Suprapubic skin (tissue), 4 donors: Measurements from ENCODE around the gene HEBP2. TPM values are rescaled to one million over a fixed set of nuclear protein-coding genes. Genes with fewer than 3 reads are reported as not detected.

Experiments
- DNase-seq, 2 donors: peaks; one replicate each; pipeline ENCODE4 v3.0.0-alpha.2; 2019; ENCODE audit warnings: low spot score in 2 of 2
- H3K27ac ChIP-seq: fragments of 200-600 bp; sonication (generic); one replicate; pipeline ENCODE4 v1.5.1; 2019
- H3K27me3 ChIP-seq: fragments of 200-600 bp; sonication (generic); one replicate; pipeline ENCODE4 v1.5.1; 2019
- H3K36me3 ChIP-seq: fragments of 200-600 bp; sonication (generic); one replicate; pipeline ENCODE4 v1.5.1; 2019
- H3K4me1 ChIP-seq: fragments of 200-600 bp; sonication (generic); one replicate; pipeline ENCODE4 v1.5.1; 2019
- H3K4me3 ChIP-seq: fragments of 200-600 bp; sonication (generic); one replicate; pipeline ENCODE4 v1.5.1; 2019; ENCODE audit warnings: mild to moderate bottlenecking
- H3K9me3 ChIP-seq: fragments of 200-600 bp; sonication (generic); one replicate; pipeline ENCODE4 v1.5.1; 2019
- EP300 ChIP-seq: sonication (generic); formaldehyde crosslinking; IDR thresholded peaks from one replicate; pipeline ENCODE4 v1.6.1; 2017; ENCODE audit warnings: antibody characterized with exemption
- POLR2A ChIP-seq, 2 donors: fragments of 450-650 bp; IDR thresholded peaks; one replicate each; pipeline ENCODE4 v1.6.1; 2017; ENCODE audit warnings: antibody characterized with exemption in 2 of 2, mild to moderate bottlenecking in 2 of 2, moderate library complexity in 2 of 2
- POLR2AphosphoS5 ChIP-seq, 3 donors: sonication (generic); formaldehyde crosslinking; IDR thresholded peaks; one replicate each; pipeline ENCODE4 v1.6.1; 2017; ENCODE audit warnings: antibody characterized with exemption in 3 of 3
- WGBS: methylation state at CpG from one replicate; pipeline ENCODE4 v1.1.5; 2018; 5-methylcytosine and 5-hydroxymethylcytosine counted together
- total RNA-seq, 4 donors: library from RNA; depleted of rRNA; stranded (reverse); fragments of >200 nt; gene quantifications; one replicate each; pipeline ENCODE4 v1.1.0, GENCODE V29; 2016
- TF ChIP-seq, protein P1 (sequence below), 2 donors: fragments of 200-600 bp in 1 of 2; fragments of 450-650 bp in 1 of 2; sonication (generic) in 1 of 2; IDR thresholded peaks; one replicate each; pipeline ENCODE4 v1.5.1; 2016 to 2019; ENCODE audit warnings: antibody characterized with exemption in 2 of 2, mild to moderate bottlenecking in 1 of 2, moderate library complexity in 1 of 2

The HEBP2 gene
- total RNA-seq, 4 donors from 2014 or later, result 37.7 to 82.9 (median 56.3) TPM

DNA sequence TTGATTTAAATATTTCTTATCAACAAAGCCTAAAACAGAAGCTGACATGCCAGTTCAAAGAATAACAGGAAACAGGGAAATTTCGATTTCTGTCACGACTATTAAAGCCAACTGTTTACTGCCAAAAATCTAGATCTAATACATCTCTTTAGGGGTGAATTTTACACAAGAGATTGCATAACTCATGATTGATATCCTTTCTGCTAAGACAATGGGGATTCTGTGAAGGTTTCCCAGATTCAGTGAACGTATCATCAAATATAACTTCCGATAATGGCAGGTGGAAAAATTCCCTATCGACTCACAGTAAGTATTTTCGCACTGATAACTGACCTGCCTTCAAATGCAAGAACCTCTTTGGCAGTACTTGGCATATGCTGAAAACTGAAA lies 52.4 kb downstream of the HEBP2 start:
- Histone ChIP-seq H3K27ac (peak overlapping the region; percentile 68), H3K4me3 (peak overlapping the region; percentile 11), H3K36me3 (no peaks in the 10 kb centered on the region), H3K9me3 (no peaks in the 10 kb centered on the region), H3K27me3 (no peaks in the 10 kb centered on the region), H3K4me1 (peaks cover 21% of the 10 kb centered on the region)
- no peak for DNase-seq
- WGBS, result 50% methylated on average over 6 of the region's 6 CpGs
- no peak for TF ChIP-seq EP300
- TF ChIP-seq POLR2AphosphoS5 (IDR thresholded peaks at IDR 0.05), result no peak
- TF ChIP-seq POLR2A (IDR thresholded peaks at IDR 0.05), result no peak
- TF ChIP-seq, protein P1, sequence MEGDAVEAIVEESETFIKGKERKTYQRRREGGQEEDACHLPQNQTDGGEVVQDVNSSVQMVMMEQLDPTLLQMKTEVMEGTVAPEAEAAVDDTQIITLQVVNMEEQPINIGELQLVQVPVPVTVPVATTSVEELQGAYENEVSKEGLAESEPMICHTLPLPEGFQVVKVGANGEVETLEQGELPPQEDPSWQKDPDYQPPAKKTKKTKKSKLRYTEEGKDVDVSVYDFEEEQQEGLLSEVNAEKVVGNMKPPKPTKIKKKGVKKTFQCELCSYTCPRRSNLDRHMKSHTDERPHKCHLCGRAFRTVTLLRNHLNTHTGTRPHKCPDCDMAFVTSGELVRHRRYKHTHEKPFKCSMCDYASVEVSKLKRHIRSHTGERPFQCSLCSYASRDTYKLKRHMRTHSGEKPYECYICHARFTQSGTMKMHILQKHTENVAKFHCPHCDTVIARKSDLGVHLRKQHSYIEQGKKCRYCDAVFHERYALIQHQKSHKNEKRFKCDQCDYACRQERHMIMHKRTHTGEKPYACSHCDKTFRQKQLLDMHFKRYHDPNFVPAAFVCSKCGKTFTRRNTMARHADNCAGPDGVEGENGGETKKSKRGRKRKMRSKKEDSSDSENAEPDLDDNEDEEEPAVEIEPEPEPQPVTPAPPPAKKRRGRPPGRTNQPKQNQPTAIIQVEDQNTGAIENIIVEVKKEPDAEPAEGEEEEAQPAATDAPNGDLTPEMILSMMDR (IDR thresholded peaks at IDR 0.05), result no peak

DNA sequence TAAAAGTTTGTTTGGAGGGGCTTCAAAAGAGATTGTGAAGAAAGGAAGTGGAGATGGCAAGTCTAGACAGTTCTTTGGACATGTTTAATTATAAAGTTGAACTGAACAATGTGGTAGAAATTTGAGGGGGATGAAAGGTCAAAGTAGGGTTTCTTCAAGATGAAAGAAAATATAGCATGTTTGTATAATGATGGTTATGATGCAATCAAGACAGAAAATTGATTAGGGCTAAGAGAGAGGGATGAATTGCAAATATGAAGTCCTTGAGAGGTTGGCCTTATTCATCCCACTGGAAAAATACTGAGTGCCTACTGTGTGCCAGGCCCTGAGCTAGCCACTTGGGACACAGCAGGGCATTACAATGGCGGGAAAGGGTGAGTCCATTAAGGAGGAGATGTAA lies 57.6 kb downstream of the HEBP2 start:
- no peaks in the 10 kb centered on the region for H3K27me3 ChIP-seq
- H3K4me3 ChIP-seq, result no peak overlapping the region
- TF ChIP-seq POLR2AphosphoS5 (IDR thresholded peaks at IDR 0.05), result no peak
- TF ChIP-seq, protein P1 (IDR thresholded peaks at IDR 0.05), result no peak
- no peak for DNase-seq
- H3K4me1 ChIP-seq, result peaks cover 3% of the 10 kb centered on the region
- no peaks in the 10 kb centered on the region for H3K9me3 ChIP-seq
- no peak overlapping the region for H3K27ac ChIP-seq
- peaks cover 9% of the 10 kb centered on the region for H3K36me3 ChIP-seq
- WGBS, result 95% methylated on average over 1 of the region's 1 CpG

DNA sequence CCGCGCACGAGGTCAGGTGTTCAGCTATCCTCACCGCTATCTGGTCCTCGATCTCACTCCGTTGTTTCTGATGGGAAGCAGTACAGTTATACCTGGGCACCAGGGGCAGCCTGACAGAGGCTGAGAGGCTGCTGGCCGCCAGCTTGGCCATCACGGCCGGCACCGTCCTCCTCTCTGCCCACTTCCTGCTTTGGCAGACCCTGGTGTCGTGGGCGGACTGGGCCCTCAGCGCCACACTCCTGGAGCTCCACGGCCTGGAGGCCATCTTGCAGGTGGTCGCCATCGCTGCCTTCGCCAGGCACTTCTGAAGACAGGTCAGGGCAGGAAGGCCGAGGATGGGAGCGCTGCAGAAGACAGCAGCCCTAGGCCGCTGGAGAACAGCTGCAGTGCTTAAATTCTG lies 60.1 kb downstream of the HEBP2 start:
- 95% methylated on average over 19 of the region's 20 CpGs for WGBS
- Histone ChIP-seq H3K4me1 (peaks cover 3% of the 10 kb centered on the region), H3K27ac (no peak overlapping the region), H3K4me3 (no peak overlapping the region), H3K9me3 (no peaks in the 10 kb centered on the region), H3K27me3 (no peaks in the 10 kb centered on the region), H3K36me3 (peaks cover 22% of the 10 kb centered on the region)
- DNase-seq, result no peak
- no peak for TF ChIP-seq POLR2A (IDR thresholded peaks at IDR 0.05)
- no peak for TF ChIP-seq POLR2AphosphoS5 (IDR thresholded peaks at IDR 0.05)
- TF ChIP-seq, protein P1 (IDR thresholded peaks at IDR 0.05), result no peak
- TF ChIP-seq EP300, result no peak

DNA sequence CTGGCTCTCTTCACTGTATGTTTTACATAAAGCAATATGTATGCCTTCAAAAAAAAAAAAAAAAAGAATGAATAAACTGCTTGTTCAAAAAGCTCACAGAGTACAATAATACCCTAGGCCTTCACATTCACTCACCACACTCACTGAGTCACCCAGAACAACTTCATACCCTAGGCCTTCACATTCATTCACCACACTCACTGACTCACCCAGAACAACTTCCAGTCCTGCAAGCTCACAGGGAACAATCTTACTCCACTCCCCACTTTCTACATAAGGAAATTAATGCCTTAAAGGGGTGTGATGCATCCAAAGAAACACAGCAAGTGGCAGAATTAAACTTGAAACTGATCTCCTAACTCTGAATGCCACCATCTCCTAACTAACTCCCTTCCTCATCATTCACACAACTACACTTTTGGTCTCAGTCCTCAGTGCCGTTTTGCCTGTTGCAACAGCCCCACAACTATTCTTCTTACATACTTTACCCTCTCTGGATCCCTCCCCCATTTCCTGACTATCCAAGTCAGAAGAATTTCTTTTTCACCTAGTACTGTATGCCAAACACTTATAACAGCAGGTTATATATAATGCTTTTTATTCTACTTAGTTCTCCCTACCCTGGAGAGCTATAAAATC lies 61.1 kb downstream of the HEBP2 start:
- H3K9me3 ChIP-seq, result no peaks in the 10 kb centered on the region
- no peak for DNase-seq
- H3K4me3 ChIP-seq, result no peak overlapping the region
- H3K4me1 ChIP-seq, result peaks cover 3% of the 10 kb centered on the region
- peaks cover 26% of the 10 kb centered on the region for H3K36me3 ChIP-seq
- no peaks in the 10 kb centered on the region for H3K27me3 ChIP-seq
- no peak overlapping the region for H3K27ac ChIP-seq
- WGBS, result 42% methylated on average over 1 of the region's 1 CpG
- TF ChIP-seq POLR2A (IDR thresholded peaks at IDR 0.05) (no peak), POLR2AphosphoS5 (IDR thresholded peaks at IDR 0.05) (no peak), EP300 (no peak)
- TF ChIP-seq, protein P1 (IDR thresholded peaks at IDR 0.05), result no peak

DNA sequence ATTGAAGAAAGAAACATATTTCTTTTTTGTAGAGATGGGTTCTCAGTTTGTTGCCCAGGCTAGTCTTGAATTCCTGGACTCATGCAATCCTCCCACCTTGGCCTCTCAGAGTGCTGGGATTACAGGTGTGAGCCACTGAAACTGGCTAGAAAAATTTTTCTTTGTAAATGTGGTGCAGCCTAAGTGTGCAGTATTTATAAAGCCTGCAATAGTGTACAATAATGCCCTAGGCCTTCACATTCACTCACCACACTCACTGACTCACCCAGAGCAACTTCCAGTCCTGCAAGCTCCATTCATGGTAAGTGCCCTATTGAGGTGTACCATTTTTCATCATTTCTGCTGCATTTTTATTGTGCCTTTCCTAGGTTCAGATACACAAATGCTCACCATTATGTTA lies 63.9 kb downstream of the HEBP2 start:
- no peak for DNase-seq
- Histone ChIP-seq H3K9me3 (no peaks in the 10 kb centered on the region), H3K27me3 (no peaks in the 10 kb centered on the region), H3K36me3 (peaks cover 26% of the 10 kb centered on the region), H3K27ac (no peak overlapping the region), H3K4me3 (no peak overlapping the region), H3K4me1 (peaks cover 3% of the 10 kb centered on the region)
- no peak for TF ChIP-seq EP300
- TF ChIP-seq POLR2AphosphoS5 (IDR thresholded peaks at IDR 0.05), result no peak
- TF ChIP-seq POLR2A (IDR thresholded peaks at IDR 0.05), result no peak
- TF ChIP-seq, protein P1 (IDR thresholded peaks at IDR 0.05), result no peak
